Measurements from ENCODE around the gene HSBP1.

HSBP1 gene

GRCh38 chr16:83803811-83804210, 4.0 kb upstream of the HSBP1 start:
- DNase-seq (ENCODE audit: low read depth, low spot score) = no peak

DNA sequence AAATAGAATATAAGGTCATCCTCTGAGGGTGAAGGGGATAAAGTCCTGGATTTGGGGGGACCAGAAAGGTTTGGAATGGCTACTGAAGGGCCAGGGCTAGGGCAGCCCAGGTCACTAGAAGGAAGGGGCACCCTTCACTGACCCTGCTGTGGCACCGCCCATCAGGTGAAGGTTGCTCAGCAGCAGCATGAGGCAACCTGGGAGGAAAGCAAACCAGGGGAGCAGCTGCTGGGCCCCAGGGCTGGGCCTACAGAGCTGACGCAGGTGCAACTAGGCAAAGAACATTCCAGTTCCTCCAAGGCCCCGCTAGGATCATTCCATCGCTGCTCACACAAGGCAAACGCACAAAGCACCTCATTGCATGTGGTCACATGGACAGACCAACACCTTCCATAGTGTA, 3.4 kb upstream of the HSBP1 start:
- DNase-seq (ENCODE audit: low read depth, low spot score) = no peak

- no peak for DNase-seq (ENCODE audit: low read depth, low spot score)
Observed at GRCh38 chr16:83806036-83806435, 1.7 kb upstream of the HSBP1 start.

GRCh38 chr16:83806731-83807130, 1.0 kb upstream of the HSBP1 start:
- DNase-seq (ENCODE audit: low read depth, low spot score) = no peak

- no peak for DNase-seq (ENCODE audit: low read depth, low spot score)
Observed at GRCh38 chr16:83807327-83807709, 460 bp upstream of the HSBP1 start.

DNA sequence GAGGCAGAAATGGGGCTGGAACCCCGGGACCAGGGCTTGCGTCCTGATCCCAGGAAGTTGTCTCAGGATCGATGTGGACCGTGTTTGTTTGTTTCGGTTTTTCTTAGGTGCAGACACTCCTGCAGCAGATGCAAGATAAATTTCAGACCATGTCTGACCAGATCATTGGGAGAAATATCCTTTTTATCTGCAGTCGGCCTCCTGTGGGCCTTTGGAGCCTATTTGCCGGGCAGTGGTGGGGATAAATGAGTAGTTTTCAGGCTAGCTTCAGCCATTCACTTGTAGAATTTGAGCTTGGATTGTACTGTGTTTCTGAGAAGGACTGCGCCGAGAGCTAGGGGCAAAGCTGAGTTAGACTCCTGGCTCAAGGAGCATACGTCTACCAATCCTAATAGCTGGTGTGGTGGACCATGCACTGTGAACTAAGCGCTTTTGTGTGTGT, 816 bp downstream of the HSBP1 start:
- DNase-seq (ENCODE audit: low read depth, low spot score) = no peak

- no peak for DNase-seq (ENCODE audit: low read depth, low spot score)
Observed at GRCh38 chr16:83809092-83809491, 1.3 kb downstream of the HSBP1 start.

GRCh38 chr16:83810901-83811300, 3.1 kb downstream of the HSBP1 start:
- no peak for DNase-seq (ENCODE audit: low read depth, low spot score)

- DNase-seq (ENCODE audit: low read depth, low spot score) = no peak
Observed at GRCh38 chr16:83813823-83814658, 6.3 kb downstream of the HSBP1 start.

DNA sequence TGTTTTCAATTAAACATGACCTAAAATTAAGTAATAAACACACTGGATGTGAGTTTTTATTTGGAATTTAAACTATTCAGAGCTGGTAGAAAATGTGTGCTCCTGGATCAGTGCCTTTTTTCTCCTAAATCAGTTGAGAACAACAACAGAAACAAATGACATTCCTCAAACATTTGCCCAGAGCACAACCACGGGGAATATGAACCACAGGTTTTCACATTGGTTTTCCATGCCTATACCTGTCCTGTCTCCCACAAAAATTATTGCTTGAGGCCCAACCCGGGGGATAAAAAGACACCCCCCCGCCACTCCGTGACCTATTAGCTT, 6.8 kb downstream of the HSBP1 start:
- no peak for DNase-seq (ENCODE audit: low read depth, low spot score)

DNA sequence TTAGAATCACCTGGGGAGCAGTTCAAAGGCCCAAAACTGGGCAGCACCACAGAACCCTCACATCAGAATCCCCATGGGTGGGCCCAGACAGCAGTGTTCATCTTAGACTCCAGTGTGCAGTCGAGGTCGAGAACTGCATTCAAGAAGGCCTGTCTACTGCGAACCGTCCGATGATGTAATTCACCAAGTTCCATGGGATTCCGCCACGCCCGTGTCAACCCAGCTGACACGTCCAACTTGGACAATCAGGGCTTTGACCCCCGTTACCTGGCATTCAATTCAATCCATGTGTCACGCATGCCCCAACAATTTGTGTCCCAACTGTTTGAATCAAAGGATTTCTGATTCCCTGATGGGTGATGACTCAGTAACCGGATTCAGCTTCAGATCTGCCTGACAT, 9.2 kb downstream of the HSBP1 start:
- no peak for DNase-seq (ENCODE audit: low read depth, low spot score)

GRCh38 chr16:83818276-83818675, 10.5 kb downstream of the HSBP1 start:
- no peak for DNase-seq (ENCODE audit: low read depth, low spot score)

GRCh38 chr16:83819361-83819760, 11.6 kb downstream of the HSBP1 start:
- DNase-seq (ENCODE audit: low read depth, low spot score) = no peak

DNA sequence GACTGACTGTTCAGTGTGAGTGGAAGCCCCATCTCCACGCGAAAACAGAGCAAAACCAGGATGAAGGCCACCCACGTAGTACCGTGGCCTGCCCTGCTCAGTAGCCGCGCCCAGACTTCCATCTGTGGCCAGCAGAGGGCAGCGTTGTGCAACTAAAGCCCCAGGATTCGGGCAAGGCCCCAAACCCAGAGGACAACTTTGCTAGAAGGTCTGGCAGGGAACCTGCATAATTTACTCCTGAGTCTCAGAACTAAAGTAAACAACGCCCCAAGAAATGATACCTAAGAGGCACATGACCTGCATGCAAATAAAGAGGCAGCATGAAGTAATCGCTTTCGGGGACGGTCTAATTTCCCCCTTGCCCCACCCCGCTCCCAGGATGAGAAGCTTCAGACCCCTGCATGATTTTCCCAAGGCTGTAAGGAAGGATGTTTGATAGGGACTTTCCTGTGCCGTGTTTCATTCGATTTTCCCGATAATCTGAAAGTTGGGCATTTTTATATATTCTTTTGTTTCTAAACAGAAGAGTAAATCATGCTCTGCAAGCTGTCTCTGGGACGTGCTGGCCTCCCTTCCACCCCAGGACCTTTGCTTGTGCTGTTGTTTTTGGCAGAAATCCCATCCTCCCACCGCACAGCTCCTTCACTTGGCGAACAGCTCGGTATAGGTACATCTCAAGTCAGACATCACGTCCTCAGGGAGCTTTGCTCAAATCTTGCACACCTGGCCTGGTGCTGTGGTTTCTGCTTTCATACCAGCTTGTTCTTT, 18.6 kb downstream of the HSBP1 start:
- DNase-seq (ENCODE audit: low read depth, low spot score) = peak; percentile 44

- no peak for DNase-seq (ENCODE audit: low read depth, low spot score)
Observed at GRCh38 chr16:83830091-83830768, 22.5 kb downstream of the HSBP1 start.

GRCh38 chr16:83830769-83831455, 23.1 kb downstream of the HSBP1 start:
- no peak for DNase-seq (ENCODE audit: low read depth, low spot score)

DNA sequence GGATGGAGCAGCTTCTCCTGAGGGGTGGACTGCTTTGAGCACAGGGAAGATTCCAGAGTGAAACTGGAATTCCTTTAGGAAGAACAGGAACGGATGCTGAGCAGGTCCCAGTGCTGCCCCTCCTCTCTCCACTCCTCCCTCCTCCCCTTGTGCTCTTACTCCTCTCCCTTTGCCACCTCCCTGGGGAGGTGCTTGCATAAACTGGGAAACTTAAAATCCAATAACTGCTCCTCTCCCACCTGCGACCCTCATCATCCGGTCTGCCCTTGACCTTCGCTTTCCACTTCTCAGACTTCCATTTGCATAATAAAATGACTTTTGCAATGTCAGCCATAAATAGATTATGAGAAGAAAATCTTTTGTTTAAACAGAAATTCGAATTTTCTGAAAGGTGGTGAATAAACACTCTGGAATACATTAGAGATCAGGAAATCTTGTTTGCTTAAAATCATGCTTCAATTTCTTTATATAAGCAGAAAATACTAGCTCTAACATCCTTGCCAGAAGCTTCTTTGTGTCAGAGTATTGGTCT, 23.7 kb downstream of the HSBP1 start:
- no peak for DNase-seq (ENCODE audit: low read depth, low spot score)

- no peak for DNase-seq (ENCODE audit: low read depth, low spot score)
Observed at GRCh38 chr16:83833921-83834320, 26.1 kb downstream of the HSBP1 start.

DNA sequence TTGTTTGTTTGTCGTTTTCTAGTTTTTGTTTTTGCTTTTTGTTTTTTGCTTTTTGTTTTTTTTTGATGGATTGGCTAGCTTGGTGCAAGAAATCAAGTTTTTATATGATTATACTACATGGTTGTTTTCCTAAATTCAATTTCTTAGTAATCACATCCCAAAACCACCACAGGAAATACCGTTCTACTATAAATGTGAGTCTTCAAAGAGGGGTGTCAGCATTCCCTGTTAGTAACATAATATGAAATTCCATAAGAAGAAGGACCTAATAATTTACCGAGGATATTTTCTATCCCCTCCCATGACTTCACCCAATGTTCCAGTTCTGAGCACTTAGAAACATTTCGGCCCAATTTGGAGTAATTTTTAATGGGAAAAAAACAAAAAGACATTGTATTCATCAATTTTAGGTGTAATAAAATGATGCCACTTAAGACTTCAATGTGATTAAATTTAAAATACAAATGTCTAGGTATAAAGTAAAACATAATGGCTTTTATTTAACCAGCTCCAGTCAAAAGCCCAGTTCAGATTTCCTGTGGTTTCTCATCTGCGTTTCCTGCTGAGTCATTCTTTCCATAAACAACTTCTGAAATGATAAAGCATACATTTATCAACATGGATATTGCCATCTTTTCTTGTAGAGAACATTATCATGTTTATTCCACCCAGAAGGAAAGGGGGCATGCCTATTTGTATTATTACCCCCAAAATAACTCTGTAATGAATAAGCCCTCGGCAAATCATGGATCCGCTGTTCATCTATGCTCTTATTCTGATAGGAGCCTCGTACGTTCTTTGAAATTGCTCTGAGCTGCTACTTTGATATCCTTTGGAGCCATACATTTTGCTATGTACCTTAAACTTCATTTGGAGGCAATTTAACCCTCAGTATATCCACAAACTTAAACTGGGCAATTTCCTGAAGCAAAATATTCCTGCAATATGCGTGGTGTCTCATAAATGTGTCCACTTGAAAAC, 28.1 kb downstream of the HSBP1 start:
- DNase-seq (ENCODE audit: low read depth, low spot score) = no peak

- no peak for DNase-seq (ENCODE audit: low read depth, low spot score)
Observed at GRCh38 chr16:83837566-83837965, 29.8 kb downstream of the HSBP1 start.

GRCh38 chr16:83838151-83838550, 30.4 kb downstream of the HSBP1 start:
- DNase-seq (ENCODE audit: low read depth, low spot score) = no peak

Data from activated naive CD8-positive, alpha-beta T cell treated with anti-CD3 and anti-CD28 coated beads, Interleukin-2, amount 50 U/mL, for 16 hours (primary cell).